CD4-positive, alpha-beta T cell treated with Interleukin-6 at 100 ng/mL for 8 hours (primary cell): ENCODE measurements around the gene CNGA4.

ENCODE experiments used
- DNase-seq: peaks from one replicate; pipeline ENCODE4 v3.0.0-alpha.2; 2020; ENCODE audit warnings: mixed read lengths, low spot score

The CNGA4 gene

GRCh38 chr11:6238902-6239301 lies at the start of gene CNGA4:
Gene CNGA4, plus strand, starts transcription at chr11:6239089. Its CDS starts 118 bp downstream, at chr11:6239207.
- no peak for DNase-seq

GRCh38 chr11:6191742-6192141 lies 47.1 kb upstream of the CNGA4 start:
- no peak for DNase-seq

GRCh38 chr11:6194065-6194581 lies 44.8 kb upstream of the CNGA4 start:
- no peak for DNase-seq

- no peak for DNase-seq
These were observed 42.5 kb upstream of the CNGA4 start for GRCh38 chr11:6196396-6196795.

GRCh38 chr11:6197466-6198200 lies 41.3 kb upstream of the CNGA4 start:
- DNase-seq = no peak

- no peak for DNase-seq
These were observed 39.6 kb upstream of the CNGA4 start, which contains the start of gene OR52W1 for GRCh38 chr11:6199174-6199810. Gene OR52W1, plus strand, starts transcription at chr11:6199224. Its CDS starts 0 bp downstream, at chr11:6199224.

GRCh38 chr11:6200975-6201374 lies 37.9 kb upstream of the CNGA4 start:
- no peak for DNase-seq

- DNase-seq = no peak
These were observed 37.4 kb upstream of the CNGA4 start for GRCh38 chr11:6201481-6201880.

GRCh38 chr11:6202041-6202440 lies 36.8 kb upstream of the CNGA4 start:
- no peak for DNase-seq

- no peak for DNase-seq
These were observed 35.6 kb upstream of the CNGA4 start for GRCh38 chr11:6203327-6203726.

- DNase-seq = no peak
These were observed 34.2 kb upstream of the CNGA4 start for GRCh38 chr11:6204706-6205105.

- no peak for DNase-seq
These were observed 33.5 kb upstream of the CNGA4 start, which contains the start of gene C11orf42 for GRCh38 chr11:6205366-6205765. Gene C11orf42, plus strand, starts transcription at chr11:6205557. Its CDS starts 59 bp downstream, at chr11:6205616.

- DNase-seq = no peak
These were observed 32.3 kb upstream of the CNGA4 start for GRCh38 chr11:6206456-6207180.

GRCh38 chr11:6209801-6210200 lies 29.1 kb upstream of the CNGA4 start:
- no peak for DNase-seq

GRCh38 chr11:6210274-6210955 lies 28.5 kb upstream of the CNGA4 start:
- DNase-seq = no peak

- DNase-seq = no peak
These were observed 24.4 kb upstream of the CNGA4 start for GRCh38 chr11:6214530-6214929.

- no peak for DNase-seq
These were observed 22.4 kb upstream of the CNGA4 start for GRCh38 chr11:6216501-6216900.

GRCh38 chr11:6217722-6218121 lies 21.2 kb upstream of the CNGA4 start:
- no peak for DNase-seq

GRCh38 chr11:6219359-6219758 lies 19.5 kb upstream of the CNGA4 start:
- no peak for DNase-seq

GRCh38 chr11:6223854-6224253 lies 15.0 kb upstream of the CNGA4 start:
- DNase-seq = no peak

GRCh38 chr11:6224421-6224820 lies 14.5 kb upstream of the CNGA4 start:
- no peak for DNase-seq

- DNase-seq = no peak
These were observed 13.9 kb upstream of the CNGA4 start for GRCh38 chr11:6225024-6225423.
